GM12874 (cell line): ENCODE results near the gene TCHHL1.

Source experiments
- TF ChIP-seq, protein P1 (sequence below): IDR thresholded peaks from 2 replicates; pipeline ENCODE4 v1.5.1; 2011; ENCODE audit warnings: low read depth, mild to moderate bottlenecking, control low read depth, low read length, moderate library complexity; ENCODE audit not compliant: insufficient read depth

The TCHHL1 gene

DNA sequence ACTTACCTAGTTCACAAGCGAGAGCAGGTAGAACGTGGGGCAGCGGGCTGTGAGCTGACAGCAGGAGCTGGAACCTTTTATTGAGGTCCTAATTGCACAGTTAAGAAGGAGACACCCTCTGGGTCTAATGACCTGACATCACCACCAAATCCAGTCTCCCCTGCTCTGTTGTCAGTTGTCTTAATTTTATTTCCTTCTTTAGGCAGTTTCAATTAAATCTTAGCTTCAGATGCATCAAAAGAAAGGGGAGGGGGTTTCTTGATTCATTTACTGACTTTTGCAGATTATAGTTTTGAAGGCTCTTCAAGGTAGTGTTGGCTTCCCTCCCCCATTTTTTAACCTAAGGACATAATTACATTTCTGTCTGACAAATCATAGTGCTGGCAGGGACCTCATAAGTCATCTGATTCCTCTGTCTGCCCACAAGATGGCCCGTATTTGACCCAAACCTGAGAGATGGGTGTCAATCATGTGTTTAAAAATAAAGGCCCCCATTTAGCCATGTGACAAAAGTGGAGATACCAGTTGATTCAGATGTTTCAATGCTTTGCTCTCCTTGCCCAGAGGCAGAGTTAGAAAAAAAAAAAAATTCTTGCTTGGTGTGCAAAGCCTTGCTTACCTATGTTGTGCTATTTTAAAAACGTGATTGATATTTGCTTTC, at the start of gene TCHHL1:
TSS of gene TCHHL1 (minus strand) at position 51 of the 661 bp plus-strand sequence. CDS start 921 bp downstream, outside the sequence.
- TF ChIP-seq, protein P1, sequence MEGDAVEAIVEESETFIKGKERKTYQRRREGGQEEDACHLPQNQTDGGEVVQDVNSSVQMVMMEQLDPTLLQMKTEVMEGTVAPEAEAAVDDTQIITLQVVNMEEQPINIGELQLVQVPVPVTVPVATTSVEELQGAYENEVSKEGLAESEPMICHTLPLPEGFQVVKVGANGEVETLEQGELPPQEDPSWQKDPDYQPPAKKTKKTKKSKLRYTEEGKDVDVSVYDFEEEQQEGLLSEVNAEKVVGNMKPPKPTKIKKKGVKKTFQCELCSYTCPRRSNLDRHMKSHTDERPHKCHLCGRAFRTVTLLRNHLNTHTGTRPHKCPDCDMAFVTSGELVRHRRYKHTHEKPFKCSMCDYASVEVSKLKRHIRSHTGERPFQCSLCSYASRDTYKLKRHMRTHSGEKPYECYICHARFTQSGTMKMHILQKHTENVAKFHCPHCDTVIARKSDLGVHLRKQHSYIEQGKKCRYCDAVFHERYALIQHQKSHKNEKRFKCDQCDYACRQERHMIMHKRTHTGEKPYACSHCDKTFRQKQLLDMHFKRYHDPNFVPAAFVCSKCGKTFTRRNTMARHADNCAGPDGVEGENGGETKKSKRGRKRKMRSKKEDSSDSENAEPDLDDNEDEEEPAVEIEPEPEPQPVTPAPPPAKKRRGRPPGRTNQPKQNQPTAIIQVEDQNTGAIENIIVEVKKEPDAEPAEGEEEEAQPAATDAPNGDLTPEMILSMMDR = no peak

DNA sequence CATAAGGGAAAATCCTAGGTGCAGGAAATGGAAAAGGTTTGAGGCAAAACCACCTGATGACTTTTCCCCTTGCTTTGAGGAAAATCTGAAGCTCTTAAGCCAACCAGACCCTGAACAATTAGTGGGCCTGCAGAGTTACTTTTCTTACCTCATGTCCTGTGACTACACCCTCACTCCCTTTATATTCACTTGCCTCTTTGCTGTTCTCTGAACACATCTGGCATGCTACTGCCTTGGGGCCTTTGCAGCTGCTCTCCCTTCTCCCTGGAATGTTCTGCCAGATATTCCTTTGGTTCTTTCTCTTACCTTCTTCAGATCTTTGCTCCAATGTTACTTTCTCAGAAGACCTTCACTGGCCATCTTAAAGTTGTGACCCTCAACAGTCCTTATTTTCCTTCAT, 48.4 kb upstream of the TCHHL1 start:
- TF ChIP-seq, protein P1 = no peak

DNA sequence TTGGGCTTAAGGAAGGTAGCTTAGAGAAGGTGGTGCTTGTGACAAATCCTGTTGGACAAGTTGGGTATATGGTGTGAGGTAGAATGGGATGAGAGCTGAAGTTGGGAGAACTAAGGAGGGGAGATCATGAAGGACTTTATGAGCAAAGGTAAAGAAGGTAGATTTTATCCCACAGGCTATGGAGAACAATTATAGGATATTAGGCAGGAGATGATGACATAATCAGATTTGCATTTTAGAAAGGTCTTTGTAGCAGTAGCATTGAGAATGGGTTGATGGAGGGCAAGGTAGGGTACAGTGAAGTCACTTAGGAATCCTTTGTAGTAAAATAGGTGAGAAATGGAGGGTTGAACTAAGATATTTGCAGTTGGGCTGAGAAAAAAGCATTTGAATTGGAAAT, 41.3 kb upstream of the TCHHL1 start:
- TF ChIP-seq, protein P1 = no peak

DNA sequence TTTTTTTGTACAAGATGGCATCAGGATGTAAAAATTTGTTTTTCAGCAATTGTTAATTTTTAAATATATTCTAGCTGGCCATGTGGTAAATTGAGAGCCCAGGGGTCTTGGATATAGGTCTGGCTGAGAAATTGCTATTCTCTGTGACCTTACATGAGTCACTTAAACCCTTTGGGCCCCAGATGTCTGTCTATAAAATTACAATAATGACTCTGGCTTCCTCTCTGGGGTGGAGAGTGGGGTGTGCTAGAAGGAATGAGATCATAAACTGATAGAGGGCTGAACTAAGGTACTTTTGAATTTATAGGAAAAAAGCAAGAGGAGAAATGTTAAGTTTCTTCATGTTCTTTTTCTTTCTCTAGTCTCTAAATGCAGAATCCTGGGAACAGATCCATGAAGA, 38.8 kb upstream of the TCHHL1 start:
- TF ChIP-seq, protein P1 = no peak

DNA sequence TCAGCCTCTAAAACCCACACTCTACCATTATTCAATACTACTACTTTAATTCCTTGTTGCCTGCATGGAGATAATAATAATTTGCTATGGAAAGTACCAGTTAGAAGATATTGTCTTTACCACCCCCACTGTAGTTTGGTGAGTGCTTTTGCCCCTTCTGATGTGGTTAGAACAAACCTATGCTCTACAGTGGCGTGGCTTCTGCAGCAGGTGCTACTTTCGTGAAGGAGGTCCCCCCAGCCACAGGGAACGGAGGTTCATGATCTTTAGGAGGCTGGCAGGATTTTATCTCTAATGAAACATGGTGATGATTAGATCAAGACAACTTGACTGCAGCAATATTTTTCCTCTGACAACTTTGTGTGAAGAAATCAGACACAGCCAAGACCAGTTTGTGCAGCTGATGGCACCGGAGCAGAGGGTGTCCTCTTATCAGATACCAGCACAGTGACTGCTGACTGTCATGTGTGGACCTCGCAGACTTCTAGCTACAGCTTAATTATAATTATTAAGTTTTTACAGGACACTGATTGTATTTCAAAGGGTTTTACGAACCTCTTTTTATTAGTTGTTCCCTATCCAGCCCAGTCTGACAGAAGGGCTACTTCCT, 37.1 kb upstream of the TCHHL1 start:
- TF ChIP-seq, protein P1 = no peak

DNA sequence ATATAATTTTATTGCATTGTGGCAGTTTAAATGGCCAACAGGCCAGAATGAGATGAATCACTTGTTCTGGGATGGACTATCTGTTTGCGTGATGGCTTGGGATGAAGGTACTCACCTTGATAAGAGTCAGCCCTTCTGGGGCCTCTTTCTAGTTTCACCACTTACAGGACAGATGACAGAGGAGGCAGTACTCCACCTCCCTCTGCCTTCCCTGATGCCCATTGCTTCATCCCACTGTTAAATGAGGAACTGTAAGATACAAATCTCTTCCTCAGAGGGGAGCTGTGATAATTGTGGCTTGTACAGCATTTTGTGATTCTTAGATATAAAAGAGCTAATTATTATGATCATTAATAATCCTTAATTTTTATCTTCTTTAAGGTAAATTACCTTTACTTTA, 30.1 kb upstream of the TCHHL1 start:
- TF ChIP-seq, protein P1 = no peak

DNA sequence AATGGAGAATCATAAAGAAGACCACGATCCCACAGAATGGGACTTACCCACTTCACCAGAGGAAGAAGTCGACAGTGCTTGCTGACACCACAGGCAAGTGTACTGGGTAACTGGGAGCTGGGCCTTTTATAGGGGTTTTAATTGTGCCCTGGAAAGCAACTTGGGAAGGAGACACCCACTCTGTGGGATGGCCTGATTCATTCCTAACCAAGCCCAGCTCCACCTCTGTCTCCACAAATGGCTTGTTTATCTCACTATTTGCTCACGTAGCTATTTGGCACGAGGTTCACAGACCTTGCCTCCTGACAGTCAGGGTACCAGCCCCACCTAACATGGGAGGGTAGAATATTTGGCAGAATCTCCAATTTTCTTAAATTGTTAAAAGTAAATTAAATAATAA, 26.5 kb upstream of the TCHHL1 start, which contains the start of gene TCHH:
TSS of gene TCHH (minus strand) at position 101 of the 400 bp plus-strand sequence. CDS start 1,364 bp downstream, outside the sequence.
- TF ChIP-seq, protein P1 = no peak
